Ureter (tissue), 1 donor: Measurements from ENCODE around the gene SHANK1. TPM values are rescaled to one million over a fixed set of nuclear protein-coding genes. Genes with fewer than 3 reads are reported as not detected.

Experiments
- DNase-seq: peaks from one replicate; pipeline ENCODE4 v3.0.0-alpha.2; 2020; ENCODE audit warnings: low spot score
- total RNA-seq: library from RNA; stranded (reverse); gene quantifications from one replicate; pipeline ENCODE4 v1.2.4, GENCODE V29; 2023
- donor health status: DM: yes; HTN: yes; CAD: no.

Gene SHANK1
- total RNA-seq, 1 donor from 2014 or later: 0.29 TPM

- DNase-seq: peak; percentile 58
Observed at GRCh38 chr19:50728084-50728737, 8.6 kb upstream of the SHANK1 start.

- no peak for DNase-seq
Observed at GRCh38 chr19:50725911-50726230, 6.3 kb upstream of the SHANK1 start.

- DNase-seq: no peak
Observed at GRCh38 chr19:50725218-50725910, 5.8 kb upstream of the SHANK1 start.

- DNase-seq: peak; percentile 100
Observed at GRCh38 chr19:50724522-50725217, 5.1 kb upstream of the SHANK1 start.

GRCh38 chr19:50723735-50724521, 4.3 kb upstream of the SHANK1 start:
- DNase-seq: no peak

- peak; percentile 61 for DNase-seq
Observed at GRCh38 chr19:50723069-50723468, 3.5 kb upstream of the SHANK1 start, which contains the start of gene CLEC11A. Gene CLEC11A, plus strand, starts transcription at chr19:50723364. Its CDS starts 162 bp downstream, at chr19:50723526.

GRCh38 chr19:50722201-50723013, 2.8 kb upstream of the SHANK1 start:
- no peak for DNase-seq

- DNase-seq: no peak
Observed at GRCh38 chr19:50721441-50722137, 2.0 kb upstream of the SHANK1 start.

GRCh38 chr19:50720921-50721381, 1.3 kb upstream of the SHANK1 start:
- DNase-seq: no peak

- DNase-seq: no peak
Observed at GRCh38 chr19:50720181-50720920, 749 bp upstream of the SHANK1 start.

GRCh38 chr19:50719119-50719435, 525 bp downstream of the SHANK1 start:
- DNase-seq: no peak

GRCh38 chr19:50718255-50719118, 1.1 kb downstream of the SHANK1 start:
- DNase-seq: no peak

GRCh38 chr19:50717891-50718254, 1.7 kb downstream of the SHANK1 start:
- DNase-seq: no peak

GRCh38 chr19:50717026-50717723, 2.4 kb downstream of the SHANK1 start:
- no peak for DNase-seq

GRCh38 chr19:50716178-50717025, 3.2 kb downstream of the SHANK1 start:
- DNase-seq: no peak

- no peak for DNase-seq
Observed at GRCh38 chr19:50713556-50714236, 5.9 kb downstream of the SHANK1 start.

- DNase-seq: no peak
Observed at GRCh38 chr19:50712833-50713232, 6.8 kb downstream of the SHANK1 start.
